OCI-LY3 (cell line): ENCODE data around the gene INPP5F.

Source experiments
- CTCF ChIP-seq: fragments of 200-600, 300-600 bp; sonication (generic); IDR thresholded peaks from 2 replicates; pipeline ENCODE4 v1.5.1; 2014; ENCODE audit warnings: antibody characterized with exemption, low read length, low read depth
- EZH2phosphoT487 ChIP-seq: fragments of 200-600 bp; shearing (Covaris generic); IDR thresholded peaks from 2 replicates; pipeline ENCODE4 v1.6.1; 2018; ENCODE audit warnings: antibody characterized with exemption, mixed run types, low read depth

GRCh38 chr10:119860866-119861607 is 135.2 kb downstream of the INPP5F start:
- TF ChIP-seq CTCF = no peak
- no peak for TF ChIP-seq EZH2phosphoT487
